Calu3 (cell line): ENCODE results near the gene C6. TPM values are rescaled to one million over a fixed set of nuclear protein-coding genes. Genes with fewer than 3 reads are reported as not detected.
A peak's percentile ranks its signal among the peaks of the same experiment; 100 is the strongest.

ENCODE experiments used
- BruUV-seq: library from RNA; stranded (reverse); fragments of 400-500 nt; replicated peaks from 2 replicates; lab custom pipeline; 2021; lab: Mats Ljungman, UMichigan
- CTCF ChIA-PET: fragments of 300-600 bp; sonication (Branson Sonifier 250); formaldehyde crosslinking; loops from one replicate; lab custom pipeline; 2022; ENCODE audit warnings: antibody characterized with exemption; lab: Charles Lee
- DNase-seq: peaks from one replicate; pipeline ENCODE4 v3.0.0; 2022
- H3K27ac Mint-ChIP-seq: one replicate; pipeline ENCODE4 v1.8.0; 2022; ENCODE audit warnings: mixed read lengths; ENCODE audit not compliant: unreplicated experiment
- H3K27me3 Mint-ChIP-seq: one replicate; pipeline ENCODE4 v1.8.0; 2022; ENCODE audit warnings: mixed read lengths; ENCODE audit not compliant: unreplicated experiment
- H3K36me3 Mint-ChIP-seq: one replicate; pipeline ENCODE4 v1.8.0; 2022; ENCODE audit warnings: mild to moderate bottlenecking, moderate library complexity, mixed read lengths; ENCODE audit not compliant: insufficient read depth, unreplicated experiment
- H3K4me1 Mint-ChIP-seq: one replicate; pipeline ENCODE4 v1.8.0; 2022; ENCODE audit warnings: mild to moderate bottlenecking, low read depth, mixed read lengths; ENCODE audit not compliant: unreplicated experiment
- H3K4me3 Mint-ChIP-seq: one replicate; pipeline ENCODE4 v1.8.0; 2022; ENCODE audit warnings: mild to moderate bottlenecking, low read depth, moderate library complexity, mixed read lengths; ENCODE audit not compliant: unreplicated experiment
- H3K9me3 Mint-ChIP-seq: one replicate; pipeline ENCODE4 v1.8.0; 2022; ENCODE audit warnings: low read depth, mixed read lengths; ENCODE audit not compliant: unreplicated experiment
- intact Hi-C: fragments of 100-400 bp; cut with micrococcal nuclease; formaldehyde crosslinking; loops from one replicate; pipeline ENCODE4 v1.10.0; 2022; ENCODE audit not compliant: unreplicated experiment
- total RNA-seq: library from RNA; stranded (reverse); gene quantifications from 2 replicates; pipeline ENCODE4 v1.2.3, GENCODE V29; 2022
- TF ChIP-seq, protein P1 (sequence below): fragments of 200-600 bp; IDR thresholded peaks from one replicate; pipeline ENCODE4 v1.8.0; 2022; ENCODE audit warnings: antibody characterized with exemption; ENCODE audit not compliant: unreplicated experiment

The C6 gene
- total RNA-seq, 1 experiment from 2014 or later, result not detected

GRCh38 chr5:41182666-41183065 lies 30.7 kb downstream of the C6 start:
- Mint-ChIP-seq H3K9me3 (no peaks in the 10 kb centered on the region), H3K4me3 (peak overlapping the region; percentile 45), H3K27ac (peak overlapping the region; percentile 43), H3K27me3 (no peaks in the 10 kb centered on the region), H3K4me1 (peaks cover 26% of the 10 kb centered on the region), H3K36me3 (no peaks in the 10 kb centered on the region)
- intact Hi-C loops, result loop anchor here (1.0 to 10.0 kb wide), 3 partner anchors 48 to 428 kb away; partner anchors contain the start of gene TTC33
- no TSS peak for BruUV-seq
- DNase-seq, result peak; percentile 15
- CTCF ChIA-PET, result interaction anchor here (1.0 to 1.2 kb wide), 3 partner anchors 11 to 341 kb away, joined by 4 to 15 read pairs (median 4); no protein-coding TSS in a partner anchor
- TF ChIP-seq, protein P1, sequence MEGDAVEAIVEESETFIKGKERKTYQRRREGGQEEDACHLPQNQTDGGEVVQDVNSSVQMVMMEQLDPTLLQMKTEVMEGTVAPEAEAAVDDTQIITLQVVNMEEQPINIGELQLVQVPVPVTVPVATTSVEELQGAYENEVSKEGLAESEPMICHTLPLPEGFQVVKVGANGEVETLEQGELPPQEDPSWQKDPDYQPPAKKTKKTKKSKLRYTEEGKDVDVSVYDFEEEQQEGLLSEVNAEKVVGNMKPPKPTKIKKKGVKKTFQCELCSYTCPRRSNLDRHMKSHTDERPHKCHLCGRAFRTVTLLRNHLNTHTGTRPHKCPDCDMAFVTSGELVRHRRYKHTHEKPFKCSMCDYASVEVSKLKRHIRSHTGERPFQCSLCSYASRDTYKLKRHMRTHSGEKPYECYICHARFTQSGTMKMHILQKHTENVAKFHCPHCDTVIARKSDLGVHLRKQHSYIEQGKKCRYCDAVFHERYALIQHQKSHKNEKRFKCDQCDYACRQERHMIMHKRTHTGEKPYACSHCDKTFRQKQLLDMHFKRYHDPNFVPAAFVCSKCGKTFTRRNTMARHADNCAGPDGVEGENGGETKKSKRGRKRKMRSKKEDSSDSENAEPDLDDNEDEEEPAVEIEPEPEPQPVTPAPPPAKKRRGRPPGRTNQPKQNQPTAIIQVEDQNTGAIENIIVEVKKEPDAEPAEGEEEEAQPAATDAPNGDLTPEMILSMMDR, result no peak

DNA sequence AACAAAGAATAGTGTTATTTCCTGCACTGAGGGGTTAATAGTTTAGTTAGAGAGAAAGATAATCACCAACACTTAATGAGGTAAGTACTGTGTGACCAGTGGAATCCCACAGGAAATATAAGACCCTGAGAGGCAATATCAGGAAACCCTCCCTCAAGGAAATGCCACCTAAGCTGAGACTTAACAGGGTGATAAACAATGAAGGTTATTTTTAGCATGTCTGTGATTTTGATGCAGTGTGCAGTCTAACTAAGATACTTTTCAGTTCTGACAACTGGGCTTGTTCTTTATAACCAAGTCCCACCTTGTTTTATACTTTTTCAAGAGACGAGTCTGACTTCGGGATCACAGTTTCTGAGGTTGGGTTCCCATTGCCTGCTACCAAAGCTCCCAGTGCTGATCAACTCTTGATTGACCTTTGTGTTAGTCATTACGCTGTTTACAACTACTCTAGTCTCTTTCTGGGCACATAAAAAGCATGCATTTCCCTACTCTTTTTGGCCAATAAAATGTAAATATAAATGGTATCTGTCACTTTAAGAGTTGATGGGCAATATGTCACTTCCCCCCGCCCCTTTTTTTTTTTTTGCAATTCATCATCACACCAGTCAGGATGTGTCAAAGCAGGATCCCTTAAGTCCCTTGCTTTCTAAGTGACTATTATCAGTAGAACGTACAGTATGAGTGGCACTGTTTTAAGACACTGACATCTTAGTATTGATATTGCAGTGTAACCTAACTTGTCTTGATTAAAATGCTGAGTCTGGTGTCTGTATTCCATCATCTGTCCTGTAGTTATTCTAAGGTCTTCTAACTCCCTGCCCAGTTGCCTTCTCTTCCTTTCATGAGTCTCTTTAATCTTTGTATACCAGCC lies 31.4 kb downstream of the C6 start:
- peak overlapping the region; percentile 43 for H3K27ac Mint-ChIP-seq
- no peaks in the 10 kb centered on the region for H3K36me3 Mint-ChIP-seq
- TF ChIP-seq, protein P1, result no peak
- CTCF ChIA-PET, result interaction anchor here (1.0 to 1.2 kb wide), 3 partner anchors 12 to 340 kb away, joined by 4 to 15 read pairs (median 4); no protein-coding TSS in a partner anchor
- H3K9me3 Mint-ChIP-seq, result no peaks in the 10 kb centered on the region
- peaks cover 26% of the 10 kb centered on the region for H3K4me1 Mint-ChIP-seq
- H3K4me3 Mint-ChIP-seq, result peak overlapping the region; percentile 45
- no TSS peak for BruUV-seq
- no peaks in the 10 kb centered on the region for H3K27me3 Mint-ChIP-seq
- intact Hi-C loops, result loop anchor here (1.0 to 10.0 kb wide), 3 partner anchors 48 to 427 kb away; partner anchors contain the start of gene TTC33
- DNase-seq, result no peak

DNA sequence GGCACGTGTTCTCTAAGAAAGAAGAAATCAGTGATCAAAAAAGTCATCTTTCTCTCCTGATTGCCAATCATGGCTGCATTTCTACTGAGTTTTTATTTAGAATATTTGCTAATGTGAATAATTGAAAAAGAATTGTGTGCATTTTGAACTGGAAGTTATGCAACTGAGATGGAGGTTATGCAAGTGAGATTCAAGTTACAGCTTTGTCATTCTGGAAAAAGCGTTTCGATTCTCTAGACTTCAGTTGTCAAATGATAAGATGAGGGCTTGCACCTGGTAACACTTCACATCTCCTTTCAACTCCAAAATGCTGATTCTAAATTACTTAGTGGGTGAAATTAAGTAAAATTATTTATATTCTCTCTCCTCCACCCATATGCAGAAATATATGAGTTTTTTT lies 36.4 kb downstream of the C6 start:
- Mint-ChIP-seq H3K36me3 (no peaks in the 10 kb centered on the region), H3K27ac (no peak overlapping the region), H3K27me3 (peaks cover 16% of the 10 kb centered on the region), H3K9me3 (no peaks in the 10 kb centered on the region), H3K4me3 (no peak overlapping the region), H3K4me1 (peaks cover 25% of the 10 kb centered on the region)
- TF ChIP-seq, protein P1, result no peak
- intact Hi-C loops, result no loop called here
- no TSS peak for BruUV-seq
- no peak for DNase-seq
- CTCF ChIA-PET, result no interaction called here

DNA sequence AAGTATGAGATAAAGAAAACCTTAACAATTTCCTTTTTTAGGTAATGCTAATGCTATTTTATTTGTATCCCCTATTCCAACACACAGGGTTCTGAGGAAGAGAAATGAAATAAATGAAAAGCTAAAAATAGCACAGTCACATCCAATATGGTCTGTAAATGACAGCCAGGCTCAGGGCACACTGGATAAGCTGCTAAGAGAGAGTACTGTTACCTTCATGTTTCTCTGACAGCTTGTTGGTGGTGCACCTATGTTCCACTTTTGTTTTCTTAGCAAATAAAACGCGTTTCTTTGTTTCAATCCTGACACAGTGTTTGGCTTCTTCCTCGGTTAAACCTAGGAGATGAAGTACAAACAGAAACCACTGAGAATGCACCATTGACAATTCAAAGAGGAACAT lies 41.3 kb downstream of the C6 start:
- H3K27me3 Mint-ChIP-seq, result peaks cover 16% of the 10 kb centered on the region
- BruUV-seq, result no TSS peak
- no peak overlapping the region for H3K4me3 Mint-ChIP-seq
- CTCF ChIA-PET, result no interaction called here
- TF ChIP-seq, protein P1, result no peak
- no peaks in the 10 kb centered on the region for H3K36me3 Mint-ChIP-seq
- peaks cover 28% of the 10 kb centered on the region for H3K4me1 Mint-ChIP-seq
- intact Hi-C loops, result no loop called here
- DNase-seq, result no peak
- no peaks in the 10 kb centered on the region for H3K9me3 Mint-ChIP-seq
- no peak overlapping the region for H3K27ac Mint-ChIP-seq
